ENCODE data around the gene ZNF440. TPM values are rescaled to one million over a fixed set of nuclear protein-coding genes. Genes with fewer than 3 reads are reported as not detected.
"Not testable (repeated sequence)": the region's sequence is repeated elsewhere in the genome, so short reads cannot be mapped to it uniquely, and the experiment has no call there.

Gene ZNF440
- total RNA-seq, 1 experiment from 2014 or later: 19.6 TPM

DNA sequence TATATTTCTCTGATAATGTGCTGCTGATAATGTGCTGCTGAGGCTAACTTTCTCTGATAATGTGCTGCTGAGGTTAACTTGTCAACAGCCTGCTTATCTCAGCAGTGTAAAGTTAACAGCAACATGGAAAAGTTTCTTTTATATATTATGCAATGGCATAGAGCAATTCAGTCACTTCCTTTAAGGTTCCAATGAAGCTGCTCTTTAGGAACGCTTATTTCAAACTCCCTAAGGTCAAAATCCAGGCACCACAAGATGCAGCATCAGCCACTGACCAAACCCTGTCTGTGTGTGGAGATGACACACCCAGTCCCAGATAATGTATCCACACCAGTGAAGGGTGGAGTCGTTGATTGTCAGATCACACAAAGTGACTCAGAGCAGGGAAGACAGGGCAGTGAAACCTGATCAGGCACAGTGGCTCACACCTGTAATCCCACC is 21.6 kb downstream of the ZNF440 start:
- not testable (repeated sequence) for H3K9me2 ChIP-seq (replicated peaks; ENCODE audit: insufficient read depth, low read length); H3K4me3 ChIP-seq (ENCODE audit: low read length); H3K27ac ChIP-seq (ENCODE audit: low read length); H3K4me1 ChIP-seq (ENCODE audit: low read length); H3K79me2 ChIP-seq (ENCODE audit: low read length); H2AFZ ChIP-seq (ENCODE audit: low read length); H3K9ac ChIP-seq (ENCODE audit: low read length); H3K4me2 ChIP-seq (ENCODE audit: low read depth, low read length, poor library complexity, severe bottlenecking); H4K20me1 ChIP-seq (ENCODE audit: insufficient read depth, low read depth, low read length); H3K27me3 ChIP-seq (ENCODE audit: low read length); DNase-seq
- Histone ChIP-seq H3K36me3 (ENCODE audit: insufficient read depth, low read length) (peaks cover 34% of the 10 kb centered on the region), H3K9me3 (ENCODE audit: low read length) (peaks cover 19% of the 10 kb centered on the region)

DNA sequence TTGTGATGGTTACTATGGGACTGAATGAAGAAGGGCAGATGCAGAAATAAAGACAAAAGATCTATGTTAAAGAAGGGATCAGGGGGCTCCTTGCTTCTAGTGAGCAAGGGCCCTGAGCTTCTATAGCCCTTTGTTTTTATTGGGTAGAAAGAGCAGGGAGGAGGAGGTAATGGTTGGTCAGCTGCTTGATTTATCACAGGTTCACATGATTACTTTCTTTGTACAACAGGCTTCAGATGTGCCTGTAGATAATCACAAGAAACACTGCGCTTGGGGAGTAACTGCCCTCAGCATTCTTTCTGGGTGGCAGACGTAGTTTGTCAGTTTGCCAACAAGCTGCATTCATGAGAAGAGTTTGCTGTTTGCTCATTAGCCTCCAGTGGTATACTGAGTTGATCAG is 29.6 kb downstream of the ZNF440 start:
- H2AFZ ChIP-seq (ENCODE audit: low read length): no peak overlapping the region
- no peaks in the 10 kb centered on the region for H4K20me1 ChIP-seq (ENCODE audit: insufficient read depth, low read depth, low read length)
- H3K79me2 ChIP-seq (ENCODE audit: low read length): peaks cover 2% of the 10 kb centered on the region; the same call in 1 of the 2 replicates
- no peak overlapping the region for H3K9ac ChIP-seq (ENCODE audit: low read length)
- H3K9me3 ChIP-seq (ENCODE audit: low read length): no peaks in the 10 kb centered on the region
- H3K4me3 ChIP-seq (ENCODE audit: low read length): no peak overlapping the region
- H3K27me3 ChIP-seq (ENCODE audit: low read length): no peaks in the 10 kb centered on the region
- H3K4me2 ChIP-seq (ENCODE audit: low read depth, low read length, poor library complexity, severe bottlenecking): no peak overlapping the region
- no peak overlapping the region for H3K27ac ChIP-seq (ENCODE audit: low read length)
- H3K4me1 ChIP-seq (ENCODE audit: low read length): peaks cover 7% of the 10 kb centered on the region
- no peaks in the 10 kb centered on the region for H3K36me3 ChIP-seq (ENCODE audit: insufficient read depth, low read length)
- no peaks in the 10 kb centered on the region for H3K9me2 ChIP-seq (replicated peaks; ENCODE audit: insufficient read depth, low read length)
- no peak for DNase-seq

DNA sequence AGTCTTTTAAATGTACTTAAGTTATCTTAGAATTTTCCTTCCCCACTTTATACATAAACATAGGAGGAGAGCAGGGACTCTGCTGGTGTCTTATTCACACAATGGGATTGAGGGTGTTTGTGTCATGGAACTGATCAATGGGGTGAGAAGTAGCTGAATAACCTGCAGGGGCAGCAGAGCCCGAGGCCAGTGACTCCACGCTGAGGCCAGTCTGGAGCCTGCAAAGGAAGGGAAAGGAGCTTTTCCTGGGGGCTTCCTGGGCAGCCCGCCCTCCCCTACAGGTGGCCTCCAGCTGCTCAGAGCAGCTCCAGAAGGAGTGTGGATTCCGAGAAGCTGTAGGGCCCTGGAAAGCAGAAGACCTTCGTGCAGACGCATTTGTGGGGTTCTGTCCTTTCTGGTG is 33.5 kb downstream of the ZNF440 start:
- Histone ChIP-seq H3K79me2 (ENCODE audit: low read length) (peaks cover 37% of the 10 kb centered on the region), H3K4me2 (ENCODE audit: low read depth, low read length, poor library complexity, severe bottlenecking) (peak overlapping the region; percentile 95), H3K4me1 (ENCODE audit: low read length) (peaks cover 19% of the 10 kb centered on the region), H2AFZ (ENCODE audit: low read length) (0 out of 2 replicates have a peak overlapping the region, but pooled peaks have one; percentile 99), H3K4me3 (ENCODE audit: low read length) (peak overlapping the region; percentile 84; the same call in 1 of the 2 replicates), H3K36me3 (ENCODE audit: insufficient read depth, low read length) (peaks cover 21% of the 10 kb centered on the region)
- not testable (repeated sequence) for H3K9ac ChIP-seq (ENCODE audit: low read length); H3K9me2 ChIP-seq (replicated peaks; ENCODE audit: insufficient read depth, low read length); DNase-seq; H3K27ac ChIP-seq (ENCODE audit: low read length); H4K20me1 ChIP-seq (ENCODE audit: insufficient read depth, low read depth, low read length); H3K9me3 ChIP-seq (ENCODE audit: low read length); H3K27me3 ChIP-seq (ENCODE audit: low read length)

DNA sequence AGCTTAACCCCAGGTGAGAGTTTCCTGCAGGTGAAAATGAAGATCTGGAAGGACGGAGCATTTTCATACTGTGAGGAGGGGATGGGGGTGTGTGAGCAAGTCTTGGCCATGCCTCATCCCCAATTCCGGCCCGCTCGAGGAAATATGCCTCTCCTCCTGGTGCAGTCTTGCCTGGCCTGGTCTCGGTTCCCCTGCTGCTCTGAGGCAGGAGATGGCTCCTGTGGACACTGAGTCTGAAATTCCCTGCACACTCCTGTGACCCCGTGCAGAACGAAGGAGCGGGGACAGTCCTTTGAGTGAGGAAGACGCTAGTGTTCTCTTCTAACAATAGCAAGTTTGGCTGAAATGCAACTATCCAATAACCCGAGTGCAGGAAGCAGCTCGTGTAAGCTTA is 34.1 kb downstream of the ZNF440 start:
- peaks cover 19% of the 10 kb centered on the region for H3K4me1 ChIP-seq (ENCODE audit: low read length)
- H3K27ac ChIP-seq (ENCODE audit: low read length): no peak overlapping the region
- H3K4me2 ChIP-seq (ENCODE audit: low read depth, low read length, poor library complexity, severe bottlenecking): peak overlapping the region; percentile 95
- no peaks in the 10 kb centered on the region for H3K27me3 ChIP-seq (ENCODE audit: low read length)
- peak overlapping the region; percentile 84 for H3K4me3 ChIP-seq (ENCODE audit: low read length)
- peak overlapping the region; percentile 82 for H3K9ac ChIP-seq (ENCODE audit: low read length)
- peaks cover 39% of the 10 kb centered on the region for H3K79me2 ChIP-seq (ENCODE audit: low read length)
- H3K36me3 ChIP-seq (ENCODE audit: insufficient read depth, low read length): peaks cover 22% of the 10 kb centered on the region
- H2AFZ ChIP-seq (ENCODE audit: low read length): peak overlapping the region; percentile 99; the same call in 1 of the 2 replicates
- no peaks in the 10 kb centered on the region for H3K9me2 ChIP-seq (replicated peaks; ENCODE audit: insufficient read depth, low read length)
- H3K9me3 ChIP-seq (ENCODE audit: low read length): peaks cover 3% of the 10 kb centered on the region; the same call in 1 of the 2 replicates
- no peaks in the 10 kb centered on the region for H4K20me1 ChIP-seq (ENCODE audit: insufficient read depth, low read depth, low read length)
- DNase-seq: no peak

DNA sequence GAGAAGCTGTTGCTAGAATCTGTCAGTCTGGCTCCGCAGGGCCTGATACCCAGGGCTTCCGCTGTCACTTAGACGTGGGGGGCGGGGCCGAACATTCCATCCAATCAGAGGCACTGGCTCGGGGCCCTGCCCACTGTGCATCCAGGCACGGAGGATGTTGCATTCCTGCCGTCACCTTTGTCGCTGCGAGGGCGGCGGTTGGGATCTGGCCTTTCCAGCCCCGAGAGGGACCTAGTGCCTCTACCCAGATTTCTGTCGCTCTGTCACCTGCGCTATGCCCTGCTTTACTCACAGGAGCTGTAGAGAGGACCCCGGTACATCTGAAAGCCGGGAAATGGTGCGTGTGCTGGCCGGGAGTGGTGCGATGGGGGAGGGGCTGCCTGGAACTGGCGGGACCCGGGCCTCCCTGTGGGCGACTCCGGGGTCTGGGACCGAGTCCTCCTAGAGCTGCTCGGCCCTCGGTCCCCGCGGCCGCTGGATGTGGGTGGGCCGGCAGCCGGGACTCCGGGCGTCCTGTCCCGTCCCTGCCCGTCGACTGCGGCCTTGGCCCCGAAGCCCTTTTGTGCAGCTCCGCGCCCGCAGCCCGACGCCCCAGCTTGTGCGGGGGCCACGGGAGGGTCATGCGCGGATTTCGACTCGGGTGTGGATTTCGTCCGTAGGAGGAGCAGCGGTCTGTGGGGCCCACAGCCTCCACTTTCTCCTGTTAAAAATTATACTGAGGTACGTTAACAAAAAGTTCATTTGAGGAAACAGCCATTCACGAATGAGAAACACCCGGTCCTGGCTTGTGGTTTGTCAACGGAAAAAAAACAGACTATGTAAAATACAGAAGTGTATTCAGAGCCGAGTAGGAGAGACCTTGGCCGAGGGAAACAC is 34.8 kb downstream of the ZNF440 start, which contains the start of gene ZNF439:
ZNF439 (plus strand) TSS at position 133 of the 876 bp plus-strand sequence; CDS start at position 275, 142 bp downstream.
- Histone ChIP-seq H2AFZ (ENCODE audit: low read length) (peak within 1 kb of the TSS; percentile 99; the same call in 1 of the 2 replicates), H3K4me3 (ENCODE audit: low read length) (peak within 1 kb of the TSS; percentile 84), H3K9ac (ENCODE audit: low read length) (peak within 1 kb of the TSS; percentile 82), H4K20me1 (ENCODE audit: insufficient read depth, low read depth, low read length) (no peaks in the 10 kb centered on the region), H3K36me3 (ENCODE audit: insufficient read depth, low read length) (peaks cover 28% of the 10 kb centered on the region), H3K9me3 (ENCODE audit: low read length) (peaks cover 3% of the 10 kb centered on the region; the same call in 1 of the 2 replicates), H3K4me2 (ENCODE audit: low read depth, low read length, poor library complexity, severe bottlenecking) (peak within 1 kb of the TSS; percentile 95), H3K9me2 (replicated peaks; ENCODE audit: insufficient read depth, low read length) (no peaks in the 10 kb centered on the region), H3K79me2 (ENCODE audit: low read length) (peaks cover 45% of the 10 kb centered on the region), H3K4me1 (ENCODE audit: low read length) (peaks cover 19% of the 10 kb centered on the region), H3K27ac (ENCODE audit: low read length) (0 out of 2 replicates have a peak within 1 kb of the TSS, but pooled peaks have one; percentile 26), H3K27me3 (ENCODE audit: low read length) (no peaks in the 10 kb centered on the region)
- peak; percentile 98 for DNase-seq

DNA sequence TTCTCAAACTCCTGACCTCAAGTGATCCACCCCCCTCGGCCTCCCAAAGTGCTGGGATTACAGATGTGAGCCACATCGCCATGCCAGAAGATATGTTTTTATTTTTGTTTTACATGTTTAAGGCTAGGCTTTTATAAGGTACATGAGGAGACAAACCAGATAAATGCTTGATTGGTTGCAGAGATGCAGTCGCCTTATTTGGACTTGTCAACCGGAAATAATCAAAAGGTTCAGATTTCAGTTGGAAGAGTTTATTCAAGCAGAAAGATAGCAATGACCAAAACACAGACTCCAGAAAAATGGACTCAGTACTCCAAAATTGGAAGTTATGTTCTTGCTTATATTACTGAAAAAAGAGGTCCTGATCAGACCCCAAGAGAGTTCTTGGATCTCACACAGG is 36.2 kb downstream of the ZNF440 start:
- H3K27ac ChIP-seq (ENCODE audit: low read length); H3K9me3 ChIP-seq (ENCODE audit: low read length); H3K9ac ChIP-seq (ENCODE audit: low read length); H3K27me3 ChIP-seq (ENCODE audit: low read length); H4K20me1 ChIP-seq (ENCODE audit: insufficient read depth, low read depth, low read length); H3K9me2 ChIP-seq (replicated peaks; ENCODE audit: insufficient read depth, low read length); DNase-seq; H3K4me3 ChIP-seq (ENCODE audit: low read length); H2AFZ ChIP-seq (ENCODE audit: low read length): not testable (repeated sequence)
- peaks cover 39% of the 10 kb centered on the region for H3K36me3 ChIP-seq (ENCODE audit: insufficient read depth, low read length)
- peak overlapping the region; percentile 95 for H3K4me2 ChIP-seq (ENCODE audit: low read depth, low read length, poor library complexity, severe bottlenecking)
- H3K79me2 ChIP-seq (ENCODE audit: low read length): peaks cover 55% of the 10 kb centered on the region
- peaks cover 19% of the 10 kb centered on the region for H3K4me1 ChIP-seq (ENCODE audit: low read length)

DNA sequence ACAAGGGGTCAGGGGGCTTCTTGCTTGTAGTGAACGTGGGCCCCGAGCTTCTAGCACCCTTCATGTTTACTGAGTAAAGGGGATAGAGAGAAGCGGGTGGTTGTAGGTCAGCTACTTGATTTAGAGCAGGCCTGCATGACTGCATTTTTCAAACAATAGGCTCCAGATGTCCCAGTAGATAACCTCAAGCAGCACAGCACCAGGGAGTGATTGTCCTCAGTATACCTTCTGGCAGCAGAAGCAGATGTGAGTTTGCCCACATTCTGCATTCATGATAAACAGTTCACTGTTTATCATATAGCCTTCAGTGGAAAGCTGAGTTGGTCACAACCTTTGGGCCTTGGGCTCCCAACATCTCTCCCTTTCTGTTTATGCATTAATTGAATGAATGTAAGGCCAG is 39.3 kb downstream of the ZNF440 start:
- Histone ChIP-seq H3K4me3 (ENCODE audit: low read length) (no peak overlapping the region), H3K27ac (ENCODE audit: low read length) (no peak overlapping the region), H3K4me2 (ENCODE audit: low read depth, low read length, poor library complexity, severe bottlenecking) (no peak overlapping the region), H3K79me2 (ENCODE audit: low read length) (peaks cover 76% of the 10 kb centered on the region), H3K4me1 (ENCODE audit: low read length) (peaks cover 12% of the 10 kb centered on the region), H2AFZ (ENCODE audit: low read length) (no peak overlapping the region), H3K27me3 (ENCODE audit: low read length) (no peaks in the 10 kb centered on the region), H3K9me3 (ENCODE audit: low read length) (peaks cover 17% of the 10 kb centered on the region; the same call in 1 of the 2 replicates), H3K9ac (ENCODE audit: low read length) (no peak overlapping the region), H3K36me3 (ENCODE audit: insufficient read depth, low read length) (peaks cover 54% of the 10 kb centered on the region), H3K9me2 (replicated peaks; ENCODE audit: insufficient read depth, low read length) (no peaks in the 10 kb centered on the region), H4K20me1 (ENCODE audit: insufficient read depth, low read depth, low read length) (no peaks in the 10 kb centered on the region)
- no peak for DNase-seq

DNA sequence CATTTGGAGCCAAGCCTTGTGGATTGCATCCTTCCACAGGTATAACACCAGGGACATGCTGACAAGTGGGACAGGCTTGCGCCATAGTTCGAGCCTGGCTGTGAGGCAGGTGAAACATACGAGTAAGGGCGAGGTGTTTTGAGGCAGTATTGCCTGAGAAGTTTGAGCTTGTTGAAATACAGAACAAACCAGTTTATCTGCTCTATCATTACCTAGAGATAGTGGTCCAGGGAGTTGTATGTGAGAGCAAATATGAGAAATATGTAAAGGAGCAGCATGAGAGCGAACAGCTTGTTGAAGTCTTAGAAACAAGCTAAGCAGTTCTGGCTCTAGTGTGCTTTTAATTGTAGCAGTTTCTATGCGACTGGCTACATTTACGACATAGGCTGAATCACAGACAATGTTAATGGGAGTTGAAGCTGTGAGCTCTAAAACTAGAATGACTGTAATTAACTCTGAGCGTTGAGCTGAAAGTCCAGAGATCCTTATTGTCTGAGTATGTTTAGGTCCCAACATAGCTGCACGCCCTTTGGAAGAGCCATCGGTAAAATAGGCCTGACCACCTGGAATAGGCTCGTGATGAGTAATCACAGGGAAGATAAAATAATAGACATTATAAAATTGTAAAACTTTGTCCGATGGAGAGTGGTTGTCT is 42.6 kb downstream of the ZNF440 start:
- Histone ChIP-seq H3K27ac (ENCODE audit: low read length) (no peak overlapping the region), H4K20me1 (ENCODE audit: insufficient read depth, low read depth, low read length) (no peaks in the 10 kb centered on the region), H3K4me2 (ENCODE audit: low read depth, low read length, poor library complexity, severe bottlenecking) (no peak overlapping the region), H3K27me3 (ENCODE audit: low read length) (no peaks in the 10 kb centered on the region), H3K36me3 (ENCODE audit: insufficient read depth, low read length) (peaks cover 38% of the 10 kb centered on the region), H3K4me3 (ENCODE audit: low read length) (no peak overlapping the region), H3K79me2 (ENCODE audit: low read length) (peaks cover 48% of the 10 kb centered on the region), H3K9me3 (ENCODE audit: low read length) (peaks cover 19% of the 10 kb centered on the region; the same call in 1 of the 2 replicates), H3K9me2 (replicated peaks; ENCODE audit: insufficient read depth, low read length) (no peaks in the 10 kb centered on the region), H3K9ac (ENCODE audit: low read length) (no peak overlapping the region), H3K4me1 (ENCODE audit: low read length) (no peaks in the 10 kb centered on the region), H2AFZ (ENCODE audit: low read length) (no peak overlapping the region)
- no peak for DNase-seq

Measured in Karpas-422 (cell line).